G401.6 (cell line): ENCODE results near the gene SMIM36.
"Not testable (repeated sequence)": the region's sequence is repeated elsewhere in the genome, so short reads cannot be mapped to it uniquely, and the experiment has no call there.

Source experiments
- FAIRE-seq: peaks from 2 replicates; lab custom pipeline; 2012; peaks lifted over from hg19 to GRCh38; lab: Jason Lieb, UNC

Gene SMIM36

GRCh38 chr17:55433629-55434422, 77.4 kb downstream of the SMIM36 start:
- no peak for FAIRE-seq

DNA sequence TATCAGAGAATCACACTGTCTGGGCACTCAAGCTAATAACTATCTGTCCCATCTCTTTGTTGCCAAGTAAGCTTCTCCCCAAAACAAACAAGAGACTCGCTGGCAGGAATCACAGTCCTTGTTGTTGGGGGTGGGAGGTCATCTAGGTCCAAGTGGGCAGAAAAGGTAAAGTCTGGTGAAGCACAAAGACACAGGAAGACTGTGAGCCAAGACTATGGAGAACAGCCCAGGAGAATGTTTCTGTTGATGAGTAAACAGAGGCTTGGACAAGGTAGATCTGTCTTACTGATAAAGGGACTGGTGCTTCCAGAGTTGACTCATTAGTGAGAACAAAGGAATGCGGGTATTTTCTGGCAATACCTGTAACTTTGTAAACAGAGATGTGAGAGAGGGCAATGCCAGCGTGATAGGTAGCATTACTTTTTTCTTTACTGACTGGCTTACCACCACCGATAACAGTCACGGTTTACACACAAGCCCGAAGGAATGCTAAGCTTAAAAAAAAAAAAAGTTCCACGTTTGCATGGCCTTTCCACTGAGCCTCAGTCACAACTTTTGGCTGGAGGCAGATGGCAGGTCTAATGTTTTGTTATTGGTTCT, 78.1 kb downstream of the SMIM36 start:
- no peak for FAIRE-seq

DNA sequence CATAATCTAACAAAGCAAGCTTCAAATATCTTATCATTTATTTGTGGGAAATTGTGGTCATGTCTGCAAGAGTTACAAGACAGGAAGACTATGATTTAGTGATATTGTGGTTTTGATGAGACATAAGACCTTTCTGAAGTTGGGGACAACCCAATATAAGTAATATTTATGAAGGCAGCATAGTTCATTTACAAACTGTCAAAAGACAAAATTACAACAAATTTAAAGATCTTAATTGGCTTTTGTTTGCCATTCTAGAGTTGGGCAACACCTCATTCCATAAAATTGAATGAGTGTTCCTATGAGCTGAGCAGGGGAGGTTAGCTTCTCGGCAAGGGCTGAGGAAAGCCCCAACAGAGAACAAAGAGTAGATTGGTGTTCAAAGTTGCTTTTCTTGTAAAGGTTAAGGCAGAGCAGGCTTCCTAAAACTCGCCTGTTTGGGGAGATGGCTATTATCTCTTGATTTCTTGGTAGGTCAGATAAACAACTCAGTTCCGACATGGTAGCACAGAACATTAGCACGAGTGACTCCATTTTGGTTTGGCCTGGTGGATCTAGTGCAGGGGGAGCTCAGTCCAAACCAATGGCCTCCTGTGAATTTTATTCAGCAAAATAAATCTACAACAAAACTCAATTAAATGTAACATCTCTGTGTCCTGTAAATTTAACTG, 78.8 kb downstream of the SMIM36 start:
- FAIRE-seq, result no peak

DNA sequence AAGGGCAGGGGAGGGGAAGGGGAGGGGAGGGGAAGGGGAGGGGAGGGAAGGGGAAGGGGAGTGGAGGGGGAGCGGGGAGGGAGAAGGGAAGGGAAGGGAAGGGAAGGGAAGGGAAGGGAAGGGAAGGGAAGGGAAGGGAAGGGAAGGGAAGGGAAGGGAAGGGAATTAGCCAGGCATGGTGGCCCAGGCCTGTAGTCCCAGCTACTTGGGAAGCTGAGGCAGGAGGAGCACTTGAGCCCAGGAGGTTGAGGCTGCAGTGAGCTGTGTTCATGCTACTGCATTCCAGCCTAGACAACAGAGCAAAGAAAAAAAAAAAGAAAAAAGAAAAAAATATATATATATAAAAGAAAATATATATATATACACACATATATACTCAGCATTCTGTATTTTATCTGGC, 79.3 kb downstream of the SMIM36 start:
- FAIRE-seq, result not testable (repeated sequence)

DNA sequence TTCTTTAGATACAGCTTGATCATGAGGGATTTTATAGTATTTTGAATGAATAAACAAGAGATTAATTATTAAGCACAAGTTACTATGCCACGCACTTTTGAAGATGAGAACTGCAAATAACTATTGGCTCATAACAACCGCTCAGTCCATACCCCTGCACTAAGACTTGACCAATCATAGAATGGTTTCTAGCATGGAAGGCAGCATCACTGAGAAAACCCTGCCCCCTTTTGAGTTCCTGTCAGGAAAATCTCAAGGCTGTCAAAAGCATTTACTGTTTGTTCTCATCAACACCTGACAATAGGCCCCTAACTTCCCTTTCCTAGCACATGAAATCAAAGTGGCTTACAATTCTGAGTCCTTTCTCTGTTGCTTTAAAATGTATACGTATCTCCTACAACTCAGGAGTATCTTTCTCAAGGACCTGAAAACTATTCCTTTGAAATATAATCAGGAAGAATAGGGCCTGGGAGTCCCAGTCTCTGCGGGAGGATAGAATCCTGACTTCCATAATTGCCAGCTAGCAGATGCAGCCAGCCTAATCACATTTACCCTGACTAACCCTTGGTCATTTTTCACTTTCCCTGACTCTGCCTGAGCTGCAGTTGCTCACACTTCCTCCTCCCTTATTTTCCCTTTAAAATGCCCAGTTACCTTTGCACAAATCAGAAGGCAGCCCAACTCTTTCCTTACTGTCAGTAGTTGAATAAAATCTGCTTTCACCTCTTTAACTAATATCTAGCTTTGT, 80.5 kb downstream of the SMIM36 start:
- FAIRE-seq, result no peak

GRCh38 chr17:55427587-55427882, 83.7 kb downstream of the SMIM36 start:
- FAIRE-seq, result no peak

- no peak for FAIRE-seq
Observed at GRCh38 chr17:55426851-55427586, 84.2 kb downstream of the SMIM36 start.

DNA sequence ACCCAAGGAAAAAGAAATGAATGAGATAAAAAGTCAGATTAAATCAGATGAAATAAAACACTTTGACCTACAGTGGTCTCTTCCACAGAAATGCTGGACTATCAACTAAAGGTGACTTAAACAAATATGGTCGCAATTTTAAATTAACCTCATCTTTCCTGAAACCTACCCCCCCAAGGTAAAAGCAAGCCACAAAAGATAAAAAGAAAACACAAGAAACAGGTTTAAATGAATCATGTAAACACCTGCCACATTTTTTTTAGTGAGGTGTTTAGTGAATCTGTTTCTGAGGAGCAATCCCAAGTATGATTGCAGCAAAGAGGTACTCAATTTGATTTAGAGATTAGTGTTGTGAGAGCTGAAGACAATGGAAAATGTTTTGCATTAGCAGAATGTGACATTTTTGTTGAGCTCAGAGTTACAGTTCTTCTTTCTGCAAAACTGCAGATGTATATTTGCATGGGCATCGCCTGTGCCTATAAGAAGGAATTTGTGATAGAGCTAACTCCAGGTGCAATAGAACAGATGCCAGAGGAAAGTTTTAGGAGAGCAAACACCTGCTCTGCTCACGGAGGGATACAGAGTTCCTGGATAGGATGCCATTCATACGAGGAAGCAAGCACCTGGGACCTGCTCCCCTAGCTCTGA, 86.2 kb downstream of the SMIM36 start:
- FAIRE-seq, result no peak

- no peak for FAIRE-seq
Observed at GRCh38 chr17:55423535-55423934, 87.7 kb downstream of the SMIM36 start.

DNA sequence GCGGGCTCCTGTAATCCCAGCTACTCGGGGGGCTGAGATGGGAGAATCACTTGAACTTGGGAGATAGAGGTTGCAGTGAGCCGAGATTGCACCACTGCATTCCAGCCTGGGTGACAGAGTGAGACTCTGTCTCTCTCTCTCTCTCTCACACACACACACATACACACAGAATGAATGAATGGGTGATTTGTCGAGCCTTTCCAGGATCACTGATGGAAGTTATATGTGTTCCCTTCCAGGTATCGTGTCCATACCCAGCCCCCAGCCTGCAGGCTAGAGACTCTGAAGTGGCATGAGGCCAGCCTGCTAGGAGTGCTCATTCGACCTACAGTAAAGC, 88.5 kb downstream of the SMIM36 start:
- FAIRE-seq, result not testable (repeated sequence)

DNA sequence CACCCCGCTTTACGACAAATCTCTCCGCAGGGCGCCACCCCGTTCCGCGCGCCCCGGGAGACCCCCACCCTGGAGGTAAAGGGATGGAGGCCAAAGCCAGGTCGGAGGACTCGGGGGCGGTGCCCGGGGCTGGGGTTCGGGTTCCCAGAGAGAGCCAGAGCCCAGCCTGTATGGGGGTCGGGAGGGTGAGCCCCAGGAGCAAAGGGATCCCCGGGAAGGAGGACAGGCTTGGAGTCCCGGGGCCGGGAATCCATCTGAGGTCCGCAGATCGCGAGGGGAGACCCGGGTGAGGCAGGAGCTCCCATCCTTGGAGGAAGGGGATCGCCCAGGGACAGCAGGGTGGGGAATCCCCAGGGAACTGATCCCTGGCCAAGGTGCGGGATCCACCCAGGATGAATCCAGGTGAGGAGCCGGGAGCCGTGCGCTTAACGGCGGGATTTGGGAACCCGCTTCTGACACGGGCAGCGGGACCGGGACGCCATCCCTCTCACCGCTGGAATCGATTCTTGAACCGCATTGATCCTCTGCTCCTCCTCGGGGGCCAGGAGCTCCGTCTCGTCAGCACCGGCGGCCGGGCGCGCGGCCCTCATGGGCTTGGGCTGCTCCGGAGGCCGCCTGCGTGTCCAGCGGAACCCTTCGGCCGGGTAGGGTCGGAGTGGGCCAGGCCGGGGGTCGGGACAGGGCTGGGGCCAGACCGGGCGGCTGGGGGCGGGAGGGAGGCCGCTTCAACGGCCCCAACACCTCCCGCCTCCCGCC, 89.9 kb downstream of the SMIM36 start, which contains the start of gene MMD:
Gene MMD (minus strand): TSS at position 657 of the 756 bp plus-strand sequence. CDS start 140 bp downstream, at position 517.
- FAIRE-seq, result no peak

DNA sequence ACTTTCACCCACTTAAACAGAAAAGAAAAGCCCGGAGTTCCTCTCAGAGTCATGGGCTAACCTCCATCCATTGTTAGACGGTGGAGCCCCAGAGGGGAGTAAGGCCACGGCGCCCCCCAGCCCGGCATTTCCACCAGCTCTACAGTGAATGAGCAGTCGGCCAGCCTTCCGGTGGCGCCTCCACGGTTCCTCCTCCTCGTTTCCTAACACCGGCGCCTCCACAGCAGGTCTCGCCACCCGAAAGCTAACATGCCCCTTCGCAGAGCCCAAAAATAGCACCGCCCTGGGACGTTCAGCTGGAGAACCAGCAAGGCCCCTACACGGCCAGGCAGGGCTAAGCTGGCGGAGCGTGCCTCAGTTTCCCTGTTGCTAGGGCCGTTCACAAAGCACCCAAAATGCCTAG, 90.5 kb downstream of the SMIM36 start:
- FAIRE-seq, result no peak

- FAIRE-seq, result no peak
Observed at GRCh38 chr17:55420067-55420775, 91.0 kb downstream of the SMIM36 start.

DNA sequence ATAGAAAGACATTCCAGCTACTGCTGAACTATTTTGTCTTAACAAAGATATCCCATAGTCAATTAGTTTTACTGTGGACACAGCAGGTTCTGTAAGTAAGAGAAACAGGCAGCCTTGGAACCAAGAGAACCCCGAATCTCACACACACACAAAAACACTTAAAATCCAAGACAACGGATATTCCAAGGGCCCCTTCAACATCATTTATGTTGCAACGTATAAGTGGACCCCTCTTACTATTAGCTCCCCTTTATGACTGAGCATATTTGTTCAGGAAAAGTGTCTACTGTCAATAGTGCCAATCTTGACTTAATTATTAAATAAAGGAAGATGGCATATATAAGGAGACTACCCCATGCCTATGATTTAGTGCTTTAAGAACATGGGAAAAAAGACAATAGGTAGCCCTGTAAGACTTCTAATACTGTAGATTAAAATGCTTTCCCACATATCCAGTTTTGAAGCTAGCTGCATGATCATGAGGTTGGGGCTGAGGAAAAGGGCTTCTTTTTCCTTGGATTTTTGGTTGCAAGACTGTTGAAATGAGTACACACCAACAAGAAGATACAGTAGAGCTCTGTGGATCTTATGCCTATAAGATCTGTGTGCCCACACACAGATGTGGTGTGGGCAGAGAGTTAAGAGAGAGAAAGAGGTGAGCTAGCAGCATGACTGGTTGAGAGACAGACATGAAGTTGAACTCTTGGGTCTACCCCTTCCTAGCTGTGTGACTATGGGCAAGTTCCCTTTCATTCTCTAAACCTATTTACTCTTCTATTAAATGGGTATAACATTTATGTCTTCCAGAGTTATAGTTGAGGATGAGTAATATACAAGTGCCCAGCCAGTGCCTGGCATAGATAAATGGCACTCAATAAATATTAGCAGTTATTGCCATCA, 92.6 kb downstream of the SMIM36 start:
- no peak for FAIRE-seq

DNA sequence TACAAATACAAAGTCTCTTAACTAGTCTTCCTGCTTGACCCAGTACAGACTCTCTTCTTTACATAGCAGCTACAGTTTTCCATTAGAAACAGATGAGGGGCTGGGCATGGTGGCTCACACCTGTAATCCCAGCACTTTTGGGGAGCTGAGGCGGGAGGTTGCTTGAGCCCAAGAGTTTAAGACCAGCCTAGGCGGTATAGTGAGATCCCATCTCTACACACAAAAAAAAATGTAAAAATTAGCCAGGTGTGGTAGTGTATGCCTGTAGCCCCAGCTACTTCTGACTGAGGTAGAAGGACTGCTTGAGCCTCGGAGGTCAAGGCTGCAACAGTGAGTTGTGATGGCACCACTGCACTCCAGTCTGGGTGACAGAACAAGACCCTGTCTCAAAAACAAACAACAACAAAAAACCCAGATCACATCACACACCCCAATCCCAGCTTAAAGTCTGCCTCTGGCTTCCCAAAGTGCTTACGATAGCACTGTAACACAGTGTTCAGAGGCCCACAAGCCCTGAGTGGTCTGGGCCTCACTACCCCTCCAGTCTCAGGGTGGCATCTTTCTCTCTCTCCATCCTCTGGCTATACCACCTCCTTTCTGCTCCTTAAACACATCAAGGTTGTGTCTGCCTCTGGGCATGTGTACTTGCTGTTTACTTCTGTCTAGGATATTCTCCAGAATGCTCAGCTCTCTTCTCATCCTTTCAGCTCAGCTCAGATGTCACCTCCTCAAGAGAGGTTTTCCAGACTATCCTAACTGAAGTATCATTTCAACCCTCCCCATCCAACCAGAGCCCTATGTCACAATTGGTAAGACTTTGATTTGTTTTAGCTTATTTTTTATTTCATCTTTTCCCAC, 93.6 kb downstream of the SMIM36 start:
- FAIRE-seq, result no peak

DNA sequence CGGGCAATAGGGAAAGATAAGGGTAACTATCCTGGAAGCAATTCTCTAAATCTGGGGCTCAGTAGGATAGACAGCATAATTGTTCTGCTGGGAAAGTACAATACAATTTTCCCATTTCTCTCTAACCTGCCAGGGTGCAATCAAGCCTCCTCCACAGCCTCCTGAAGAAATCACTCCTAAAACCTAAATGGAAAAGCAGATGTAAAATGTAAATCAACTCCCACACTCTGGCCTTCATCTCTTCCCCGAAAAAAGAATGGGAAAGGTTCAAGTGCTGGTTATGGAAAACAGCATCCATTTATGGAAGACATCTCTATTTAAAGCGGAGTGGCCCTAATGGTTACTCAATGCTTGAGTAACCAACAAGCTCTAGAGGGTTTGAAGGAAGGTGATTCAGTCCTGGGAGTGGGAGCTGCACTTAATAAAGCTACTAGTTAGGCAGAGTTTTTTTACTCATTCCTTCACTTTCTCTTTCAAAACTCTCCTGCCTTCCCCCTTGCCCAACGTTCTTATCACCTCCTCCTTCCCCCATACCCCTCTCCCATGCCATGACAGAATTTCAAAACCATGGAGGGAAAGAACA, 94.7 kb downstream of the SMIM36 start:
- no peak for FAIRE-seq

- no peak for FAIRE-seq
Observed at GRCh38 chr17:55416000-55416399, 95.3 kb downstream of the SMIM36 start.

GRCh38 chr17:55414983-55415382, 96.3 kb downstream of the SMIM36 start:
- no peak for FAIRE-seq
